Right cardiac atrium (tissue), 5 donors: ENCODE measurements around the gene LOXL1. TPM values are rescaled to one million over a fixed set of nuclear protein-coding genes. Genes with fewer than 3 reads are reported as not detected.

Source experiments
- ATAC-seq, 2 donors: fragments of 200-7000 bp; cut with Tn5 transposase; one replicate each; pipeline versions ENCODE4 v1.8.0 to v1.9.1; 2020; ENCODE audit warnings: moderate library complexity in 2 of 2, mild to moderate bottlenecking in 1 of 2
- DNase-seq, 3 donors: peaks; one replicate each; pipeline ENCODE4 v3.0.0-alpha.2; 2020
- H3K27ac ChIP-seq: one replicate; pipeline ENCODE4 v1.5.1; 2013; ENCODE audit warnings: mild to moderate bottlenecking, low read length, control low read depth, moderate library complexity
- H3K27me3 ChIP-seq: one replicate; pipeline ENCODE4 v1.6.1; 2013; ENCODE audit not compliant: control insufficient read depth, insufficient read depth
- H3K4me1 ChIP-seq: one replicate; pipeline ENCODE4 v1.6.1; 2013; ENCODE audit warnings: low read length; ENCODE audit not compliant: control insufficient read depth, insufficient read depth
- H3K4me3 ChIP-seq: one replicate; pipeline ENCODE4 v1.5.1; 2013; ENCODE audit warnings: low read length, control low read depth
- H3K9me3 ChIP-seq: one replicate; pipeline ENCODE4 v1.6.1; 2013; ENCODE audit warnings: low read length; ENCODE audit not compliant: control insufficient read depth
- WGBS: extraction: QIAGEN DNeasy Blood & Tissue Kit; methylation state at CpG from one replicate; pipeline ENCODE4 v1.1.7; 2013; 5-methylcytosine and 5-hydroxymethylcytosine counted together
- intact Hi-C, 4 donors: fragments of 100-400 bp; cut with DNase I; formaldehyde crosslinking; loops; one replicate each; pipeline versions ENCODE4 v1.11.0 to v1.14.0; 2022 to 2023
- polyA plus RNA-seq: library from polyadenylated mRNA; stranded (reverse); fragments of 200-250 nt; gene quantifications from one replicate; pipeline ENCODE4 v1.2.3, GENCODE V29; 2013
- total RNA-seq, 4 donors: library from RNA; stranded (reverse); fragmentation: NEBNext Ultra II Directional; extraction: Animal tissue kit (Norgen Biotek cat#: 25700); gene quantifications; one replicate each; pipeline ENCODE4 v1.2.1, GENCODE V29; 2021
- donor health status: healthy with polysubstance abuse.
- donor health status: DM: no; HTN: yes; CAD: no.
- donor health status: DM: no; HTN: no; CAD: no.
- donor health status: DM: no; HTN: yes; CAD: no; lungs with severe emphysema.
- donor health status: DM: yes; HTN: yes; CAD: no.

The LOXL1 gene
- total and polyA plus RNA-seq, 5 donors: 17.4 to 41.0 (median 19.6) TPM

DNA sequence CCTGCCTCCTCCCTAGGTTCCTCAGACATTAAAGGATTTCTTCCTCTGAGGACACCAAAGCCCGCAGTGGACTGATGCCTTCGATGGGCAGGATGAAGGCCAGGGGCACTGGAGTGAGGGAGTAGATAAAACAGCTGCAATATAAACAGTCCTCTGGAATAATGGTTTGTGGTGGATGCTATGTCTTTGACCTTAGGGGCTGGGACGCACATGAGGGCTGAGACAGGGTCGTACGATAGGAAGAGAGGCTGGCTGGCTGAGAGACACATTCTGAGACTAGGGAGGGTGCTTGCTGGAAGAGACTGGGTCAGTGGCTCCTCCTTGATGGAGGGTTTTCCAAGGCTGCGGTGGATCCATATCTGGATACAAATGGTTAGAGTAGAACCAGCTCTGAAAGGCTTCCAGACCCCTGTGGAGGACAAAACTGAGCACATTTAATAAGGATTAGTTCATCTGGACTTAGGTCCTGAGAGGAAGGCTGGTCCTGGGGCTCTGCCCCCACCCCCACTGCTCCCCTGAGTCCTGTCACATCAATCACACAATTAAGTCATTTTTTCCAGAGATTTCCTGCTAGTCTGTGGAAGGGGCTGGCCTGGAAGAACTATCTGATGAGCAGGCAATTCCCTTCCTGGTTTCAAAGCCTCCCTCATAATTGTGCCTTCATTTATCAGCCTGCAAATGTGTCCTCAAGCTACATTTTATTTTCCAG, 37.1 kb upstream of the LOXL1 start:
- 63% methylated on average over 6 of the region's 6 CpGs for WGBS
- no peaks in the 10 kb centered on the region for H3K4me1 ChIP-seq
- no peak for DNase-seq

DNA sequence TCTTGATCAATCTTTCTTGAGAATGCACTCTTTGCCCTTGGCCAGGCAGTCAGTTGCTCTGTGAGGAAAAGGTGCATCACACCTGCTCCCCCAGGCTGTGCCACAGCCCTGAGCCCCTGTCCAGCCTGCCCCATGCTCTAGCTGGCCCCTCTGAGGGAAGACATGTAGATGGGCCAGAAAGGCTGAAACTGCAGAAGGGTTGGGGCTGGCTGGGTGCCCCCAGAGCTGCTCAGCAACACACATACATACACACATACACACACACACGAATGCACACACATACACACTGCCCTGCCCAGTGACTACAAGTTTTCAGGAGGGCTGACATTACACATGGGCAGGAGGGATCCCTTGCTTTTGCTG, 36.5 kb upstream of the LOXL1 start:
- Histone ChIP-seq H3K27ac (no peak overlapping the region), H3K27me3 (no peaks in the 10 kb centered on the region), H3K4me1 (no peaks in the 10 kb centered on the region), H3K9me3 (no peaks in the 10 kb centered on the region), H3K4me3 (no peak overlapping the region)
- intact Hi-C loops: no loop called here
- whole genome bisulfite sequencing: 51% methylated on average over 1 of the region's 1 CpG
- ATAC-seq: no peak
- no peak for DNase-seq

More for the DNA sequence above, 37.1 kb upstream of the LOXL1 start:
- H3K27ac ChIP-seq: no peak overlapping the region
- H3K4me3 ChIP-seq: no peak overlapping the region
- intact Hi-C loops: no loop called here
- ATAC-seq: no peak
- H3K9me3 ChIP-seq: no peaks in the 10 kb centered on the region
- no peaks in the 10 kb centered on the region for H3K27me3 ChIP-seq

DNA sequence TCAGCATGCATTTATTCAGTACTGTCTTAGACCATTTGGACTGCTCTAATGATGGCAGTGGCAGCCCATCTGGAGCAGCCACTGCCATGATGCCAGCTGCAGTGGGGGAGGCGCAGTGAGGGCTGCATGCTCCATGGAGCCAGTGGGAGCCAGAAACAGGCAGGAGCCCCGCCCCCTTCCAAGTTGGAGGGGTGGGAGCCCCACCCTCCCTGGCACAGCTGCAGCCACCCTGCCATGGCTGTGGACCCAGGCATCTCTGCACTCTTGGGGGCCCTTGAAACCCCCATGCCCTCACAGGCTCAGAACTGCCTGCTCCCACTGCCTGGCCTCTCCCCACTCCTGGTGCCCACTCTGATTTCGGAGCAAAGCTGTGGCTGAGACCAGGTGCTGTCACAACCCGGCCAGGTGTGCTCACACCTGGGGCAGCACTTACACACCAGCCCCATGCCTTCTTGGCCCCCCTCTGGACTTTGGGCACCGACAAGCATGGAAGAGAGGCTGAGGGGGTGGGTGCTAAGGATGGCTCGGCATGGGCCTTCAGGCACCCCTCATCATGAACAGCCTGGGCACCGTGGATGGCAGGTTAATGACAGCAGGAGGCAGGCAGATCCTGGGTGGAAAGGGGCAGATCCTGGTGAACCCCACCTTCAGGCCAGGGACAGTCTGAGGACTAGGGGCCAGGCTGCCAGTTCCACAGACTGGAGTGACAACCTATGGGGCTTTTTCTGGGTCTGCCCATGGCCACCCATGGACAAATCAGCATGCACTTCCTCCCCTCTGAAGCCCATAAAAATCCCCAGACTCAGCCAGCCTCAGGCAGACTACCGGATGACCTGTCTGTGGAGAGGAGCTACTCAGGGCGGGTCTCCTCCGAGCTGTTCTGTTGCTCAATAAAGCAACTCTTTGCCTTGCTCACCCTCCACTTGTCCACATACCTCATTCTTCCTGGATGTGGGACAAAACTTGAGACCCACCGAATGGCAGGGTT, 34.6 kb upstream of the LOXL1 start:
- no peak for ATAC-seq

GRCh38 chr15:73892446-73893226, 33.6 kb upstream of the LOXL1 start:
- Histone ChIP-seq H3K9me3 (no peaks in the 10 kb centered on the region), H3K4me3 (no peak overlapping the region), H3K4me1 (no peaks in the 10 kb centered on the region), H3K27ac (no peak overlapping the region), H3K27me3 (no peaks in the 10 kb centered on the region)
- intact Hi-C loops: no loop called here
- WGBS: 91% methylated on average over 13 of the region's 13 CpGs
- no peak for DNase-seq
- ATAC-seq: no peak

More for the DNA sequence above, 34.6 kb upstream of the LOXL1 start:
- intact Hi-C loops: no loop called here
- no peaks in the 10 kb centered on the region for H3K4me1 ChIP-seq
- H3K27ac ChIP-seq: no peak overlapping the region
- 85% methylated on average over 11 of the region's 11 CpGs for WGBS
- H3K27me3 ChIP-seq: no peaks in the 10 kb centered on the region
- no peak for DNase-seq
- no peak overlapping the region for H3K4me3 ChIP-seq
- no peaks in the 10 kb centered on the region for H3K9me3 ChIP-seq

DNA sequence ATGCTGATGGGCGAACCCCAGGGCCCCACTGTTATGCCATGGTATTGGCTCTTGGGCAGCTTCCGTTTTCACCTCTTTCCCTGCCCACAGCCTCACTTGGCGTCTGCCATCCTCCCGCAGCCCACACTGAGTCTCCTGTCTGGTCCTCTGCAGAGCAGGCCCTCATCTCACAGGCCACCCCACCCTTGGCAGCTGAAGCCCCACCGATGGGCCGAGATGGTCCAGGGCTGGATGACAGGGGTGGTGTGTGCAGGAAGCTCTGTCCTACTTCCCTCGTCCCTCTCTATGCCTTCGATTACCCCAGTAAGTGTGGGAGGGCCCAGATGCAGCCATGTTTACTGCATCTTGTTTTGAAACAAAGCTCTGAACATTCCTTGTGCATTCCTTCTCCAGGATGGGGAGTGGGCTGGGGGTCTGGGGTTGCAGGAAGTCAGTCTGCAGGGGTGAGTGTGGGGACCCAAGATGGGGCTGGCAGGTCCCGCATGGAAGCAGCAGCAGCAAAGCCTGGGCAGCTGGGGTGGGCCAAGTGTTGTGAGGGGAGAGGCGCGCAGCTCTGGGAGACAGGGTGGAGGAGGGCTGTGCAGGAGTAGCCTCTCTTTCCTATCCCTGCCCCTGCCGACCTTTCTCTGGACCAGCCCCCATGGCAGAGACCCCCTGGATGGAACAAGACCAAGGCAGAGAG, 32.0 kb upstream of the LOXL1 start:
- Histone ChIP-seq H3K27ac (no peak overlapping the region), H3K9me3 (no peaks in the 10 kb centered on the region), H3K4me3 (no peak overlapping the region), H3K4me1 (no peaks in the 10 kb centered on the region), H3K27me3 (no peaks in the 10 kb centered on the region)
- no peak for ATAC-seq
- intact Hi-C loops: no loop called here
- WGBS: 85% methylated on average over 12 of the region's 12 CpGs
- DNase-seq: no peak

DNA sequence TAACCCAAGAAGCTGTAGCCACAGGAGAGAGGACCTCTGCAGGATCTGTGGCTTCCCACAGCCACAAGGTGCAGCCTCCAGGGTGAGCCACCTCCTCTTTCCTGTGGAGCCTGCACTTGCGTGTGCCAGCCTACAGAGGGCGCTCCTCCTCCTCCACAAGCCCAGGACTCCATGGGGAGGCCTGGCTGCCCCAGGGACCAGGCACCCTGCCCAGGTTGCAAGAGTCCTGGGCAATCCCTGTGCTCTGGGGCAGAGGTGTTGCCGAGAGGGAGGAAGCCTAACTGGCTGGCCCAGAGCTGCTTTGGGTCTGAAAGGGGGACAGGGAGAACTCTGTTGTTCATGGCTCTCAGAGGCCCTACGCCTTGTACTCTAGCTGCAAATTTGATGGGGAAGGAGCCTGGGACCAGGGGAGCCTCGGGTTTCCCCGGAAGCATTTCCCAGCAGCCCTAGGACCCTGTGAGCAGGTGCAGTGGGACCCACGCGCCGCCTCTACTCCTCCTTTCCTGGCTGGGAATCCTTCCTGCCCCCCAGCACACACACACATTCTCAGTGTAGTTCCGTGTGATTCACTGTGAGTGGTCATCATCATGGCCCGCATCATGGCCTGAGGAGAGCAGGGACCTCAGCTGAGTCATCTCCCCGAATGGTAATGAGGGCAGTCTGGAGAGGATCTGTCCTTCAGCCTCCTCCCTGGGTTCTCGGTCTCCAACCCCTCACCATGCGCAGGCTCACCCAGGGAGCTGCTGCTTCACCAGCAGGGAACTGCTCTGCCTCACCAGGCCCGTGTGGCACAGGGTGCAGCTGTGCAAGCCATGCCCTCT, 28.6 kb upstream of the LOXL1 start:
- ATAC-seq (peak; percentile 58 to 67), DNase-seq (peak; percentile 27 to 71 (median 69))
- H3K27ac ChIP-seq: no peak overlapping the region
- H3K4me1 ChIP-seq: no peaks in the 10 kb centered on the region
- intact Hi-C loops: no loop called here
- H3K9me3 ChIP-seq: no peaks in the 10 kb centered on the region
- WGBS: 73% methylated on average over 15 of the region's 15 CpGs
- no peak overlapping the region for H3K4me3 ChIP-seq
- H3K27me3 ChIP-seq: no peaks in the 10 kb centered on the region

- no peaks in the 10 kb centered on the region for H3K27me3 ChIP-seq
- H3K4me1 ChIP-seq: no peaks in the 10 kb centered on the region
- DNase-seq (no peak), ATAC-seq (no peak)
- H3K4me3 ChIP-seq: no peak overlapping the region
- intact Hi-C loops: loop anchor here in 1 of 4 donors (10.0 kb wide), 1 partner anchor 175 kb away; no protein-coding TSS in a partner anchor
- no peak overlapping the region for H3K27ac ChIP-seq
- WGBS: 62% methylated on average over 15 of the region's 15 CpGs
- H3K9me3 ChIP-seq: no peaks in the 10 kb centered on the region
Measured at GRCh38 chr15:73899197-73900094, 26.8 kb upstream of the LOXL1 start.

- intact Hi-C loops: loop anchor here in 1 of 4 donors (10.0 kb wide), 1 partner anchor 175 kb away; no protein-coding TSS in a partner anchor
- Histone ChIP-seq H3K9me3 (no peaks in the 10 kb centered on the region), H3K4me3 (no peak overlapping the region), H3K4me1 (no peaks in the 10 kb centered on the region), H3K27me3 (no peaks in the 10 kb centered on the region), H3K27ac (no peak overlapping the region)
- 72% methylated on average over 10 of the region's 10 CpGs for WGBS
- DNase-seq (no peak), ATAC-seq (no peak)
Measured at GRCh38 chr15:73900095-73900712, 26.1 kb upstream of the LOXL1 start.
